GM18868 (cell line): ENCODE results near the gene RPL27A.

Experiments used
- ATAC-seq: cut with Tn5 transposase; IDR thresholded peaks from one replicate; pipeline ENCODE4 v1.9.1; 2021; ENCODE audit warnings: mild to moderate bottlenecking, moderate library complexity; ENCODE audit not compliant: unreplicated experiment

Gene RPL27A

DNA sequence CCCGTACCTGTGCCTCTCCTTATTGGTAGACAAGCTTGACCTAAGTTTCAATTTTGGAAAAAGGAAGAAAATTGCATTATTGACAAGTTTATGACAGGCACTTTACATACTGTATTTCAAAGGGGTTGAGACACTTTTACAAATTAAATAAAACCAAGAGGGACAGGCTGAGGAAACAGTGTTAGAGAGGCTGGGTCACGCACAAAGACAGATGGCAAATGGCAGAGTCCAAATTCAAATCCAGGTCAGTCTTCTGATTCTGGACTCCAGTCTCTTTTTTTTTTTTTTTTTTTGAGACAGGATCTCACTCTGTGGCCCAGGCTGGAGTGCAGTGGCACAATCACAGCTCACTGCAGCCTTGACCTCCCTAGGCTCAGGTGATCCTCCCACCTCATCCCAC, 10.2 kb upstream of the RPL27A start:
- no peak for ATAC-seq

DNA sequence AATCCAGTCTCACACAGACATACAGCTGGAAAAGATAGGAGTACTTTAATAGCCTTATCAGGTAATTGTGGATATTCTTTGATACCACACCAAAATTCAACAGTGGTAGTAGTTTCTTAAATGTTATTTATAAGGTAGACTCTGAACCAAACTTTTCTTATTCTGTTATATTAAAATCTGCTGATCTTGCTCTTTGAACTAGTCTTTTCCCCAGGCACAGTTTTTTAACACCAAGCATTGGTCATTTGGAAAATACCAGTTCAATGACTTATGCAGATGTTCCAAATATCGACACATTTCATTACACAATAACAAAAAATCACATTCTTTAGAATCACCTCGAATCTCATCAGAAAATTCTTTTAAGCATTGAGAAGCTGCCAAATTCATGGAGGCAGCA, 7.7 kb upstream of the RPL27A start:
- ATAC-seq = no peak

DNA sequence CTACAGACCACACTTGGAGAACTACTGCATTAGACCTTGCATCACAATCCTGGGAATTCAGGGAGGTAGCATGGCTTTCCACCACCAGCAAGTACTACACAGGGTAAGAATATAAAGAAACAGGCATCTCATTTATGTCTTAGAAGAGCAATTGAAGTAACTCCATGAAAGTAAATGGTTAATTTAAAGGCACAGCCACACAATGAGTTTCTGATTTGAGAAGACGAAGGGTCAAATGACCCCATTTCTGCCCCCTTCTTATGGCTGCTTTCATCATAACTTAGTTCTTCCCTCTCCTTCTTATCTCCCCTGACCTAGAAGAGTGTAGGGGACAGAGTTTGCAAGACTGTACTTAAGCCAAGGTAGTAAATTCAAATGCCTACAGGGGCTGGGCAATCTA, 6.1 kb upstream of the RPL27A start:
- ATAC-seq = no peak

DNA sequence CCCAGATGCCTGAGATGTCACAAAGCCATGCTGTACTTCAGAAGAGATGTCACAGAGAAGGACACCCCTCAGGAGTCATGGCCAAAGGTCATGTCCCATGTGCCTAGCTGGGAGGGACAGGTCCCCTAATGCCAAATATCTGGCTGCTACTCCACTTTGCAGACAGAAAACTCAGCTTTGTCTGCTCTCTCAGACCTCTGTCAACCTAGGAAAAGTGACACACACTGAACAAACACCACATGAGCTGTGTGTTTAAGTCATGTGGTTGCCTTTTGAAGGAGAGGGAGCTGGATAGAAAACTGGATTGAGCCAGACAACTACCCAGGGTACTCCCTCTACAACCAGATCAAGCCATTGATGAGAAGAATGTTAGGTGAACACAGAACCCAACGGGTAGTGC, 3.6 kb upstream of the RPL27A start:
- ATAC-seq = no peak

DNA sequence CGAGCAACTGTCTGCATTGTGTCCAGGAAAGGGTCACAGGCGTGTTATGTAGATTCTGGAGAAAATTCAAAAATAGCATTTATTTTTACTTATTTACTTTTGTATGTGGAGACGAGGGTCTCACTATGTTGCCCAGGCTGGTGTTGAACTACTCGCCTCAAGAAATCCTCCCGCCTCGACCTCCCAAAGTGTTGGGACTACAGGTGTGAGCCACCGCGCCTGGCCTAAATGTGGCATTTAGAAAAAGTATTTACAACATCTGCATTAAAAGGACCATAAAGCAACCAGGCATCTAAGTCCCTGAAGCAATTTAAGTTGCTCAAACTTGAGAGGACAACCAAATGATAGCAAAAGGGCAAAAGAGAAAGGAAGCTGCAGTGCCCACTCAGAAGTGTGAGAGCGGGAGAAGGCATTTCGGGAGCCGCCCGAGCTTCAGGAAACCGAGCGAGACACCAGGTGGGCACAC, 722 bp upstream of the RPL27A start:
- no peak for ATAC-seq

DNA sequence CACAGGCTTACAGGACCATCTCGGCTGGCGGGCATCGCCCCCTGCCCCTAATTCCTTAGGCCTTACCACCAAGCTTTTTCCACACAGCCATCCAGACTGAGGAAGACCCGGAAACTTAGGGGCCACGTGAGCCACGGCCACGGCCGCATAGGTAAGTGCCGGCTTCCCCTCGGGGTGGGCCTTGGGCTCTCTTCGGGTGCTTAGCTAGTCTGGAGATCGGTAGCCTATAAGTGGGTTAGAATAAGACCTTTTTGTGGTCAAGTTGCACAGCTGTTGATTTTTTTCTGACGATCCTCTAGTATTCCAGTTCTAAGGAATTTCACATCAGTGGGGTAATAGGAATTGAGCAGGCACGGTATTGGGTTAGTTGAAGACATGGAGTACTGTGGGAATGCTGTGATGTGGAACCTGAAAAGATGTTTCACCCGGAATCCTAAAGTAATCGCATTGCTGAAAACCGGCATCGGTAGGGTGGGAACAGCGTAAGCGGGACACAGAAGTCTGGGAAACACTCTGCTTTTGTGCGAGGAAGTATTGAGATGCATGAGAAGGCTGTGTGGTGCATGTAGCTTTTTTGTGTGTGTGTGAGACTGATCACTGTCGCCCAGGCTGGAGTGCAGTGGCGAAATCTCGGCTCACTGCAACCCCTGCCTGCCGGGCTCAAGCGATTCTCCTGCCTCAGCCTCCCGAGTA, 669 bp downstream of the RPL27A start:
- ATAC-seq = no peak

DNA sequence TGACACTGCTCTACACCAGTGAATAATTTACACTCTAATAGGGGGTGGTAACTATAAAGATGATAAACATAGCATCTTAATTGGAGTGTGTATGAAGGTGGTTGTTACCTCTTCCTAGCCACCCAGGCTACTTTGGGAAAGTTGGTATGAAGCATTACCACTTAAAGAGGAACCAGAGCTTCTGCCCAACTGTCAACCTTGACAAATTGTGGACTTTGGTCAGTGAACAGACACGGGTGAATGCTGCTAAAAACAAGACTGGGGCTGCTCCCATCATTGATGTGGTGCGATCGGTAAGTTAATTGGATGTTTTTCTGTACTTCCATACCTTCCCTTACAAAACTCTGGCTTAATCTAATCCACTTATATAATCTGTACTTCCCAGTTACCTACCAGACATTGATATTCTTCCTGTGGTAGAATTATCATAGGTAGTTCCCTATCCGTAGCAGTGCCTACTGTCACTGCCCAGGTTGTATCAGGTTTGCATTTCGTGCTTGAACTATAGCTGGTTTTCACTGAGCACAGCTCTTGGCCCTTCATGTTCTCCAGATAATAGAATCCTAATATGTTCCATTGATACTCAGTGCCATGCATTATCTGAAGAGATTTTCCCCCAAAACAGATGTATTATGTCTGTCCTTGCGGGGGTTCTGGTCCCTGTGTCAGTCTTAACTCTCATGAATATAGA, 2.2 kb downstream of the RPL27A start:
- ATAC-seq = no peak

DNA sequence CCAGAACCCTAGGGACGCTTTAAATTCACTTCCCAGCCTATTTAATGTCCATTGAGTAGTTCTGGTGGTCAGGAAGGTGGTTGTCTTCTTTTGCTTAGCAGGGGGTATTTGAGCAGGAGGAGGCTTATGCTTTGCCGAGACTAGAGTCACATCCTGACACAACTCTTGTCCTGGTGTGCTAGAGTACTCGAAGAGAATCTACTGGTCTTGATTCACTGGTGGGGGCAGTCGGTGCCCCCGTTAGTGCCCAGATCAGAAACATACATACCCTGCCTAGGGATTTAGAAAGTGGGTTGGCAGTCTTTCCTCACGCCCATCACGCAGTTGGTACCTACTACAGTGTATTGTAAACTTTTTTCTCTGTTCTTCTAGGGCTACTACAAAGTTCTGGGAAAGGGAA, 2.7 kb downstream of the RPL27A start:
- ATAC-seq = no peak

DNA sequence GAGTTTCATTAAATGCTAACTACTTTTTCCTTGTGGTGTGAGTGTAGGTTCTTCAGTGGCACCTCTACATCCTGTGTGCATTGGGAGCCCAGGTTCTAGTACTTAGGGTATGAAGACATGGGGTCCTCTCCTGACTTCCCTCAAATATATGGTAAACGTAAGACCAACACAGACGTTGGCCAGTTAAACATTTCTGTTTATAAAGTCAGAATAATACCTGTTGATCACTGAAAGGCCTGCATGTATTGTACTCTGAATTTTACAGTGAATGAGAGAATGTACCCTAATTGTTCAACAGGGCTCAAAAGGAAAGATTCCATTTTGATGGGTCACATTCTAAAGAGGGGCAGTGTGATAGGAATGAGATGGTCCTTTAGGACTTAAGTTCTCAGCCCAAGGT, 3.2 kb downstream of the RPL27A start:
- no peak for ATAC-seq

DNA sequence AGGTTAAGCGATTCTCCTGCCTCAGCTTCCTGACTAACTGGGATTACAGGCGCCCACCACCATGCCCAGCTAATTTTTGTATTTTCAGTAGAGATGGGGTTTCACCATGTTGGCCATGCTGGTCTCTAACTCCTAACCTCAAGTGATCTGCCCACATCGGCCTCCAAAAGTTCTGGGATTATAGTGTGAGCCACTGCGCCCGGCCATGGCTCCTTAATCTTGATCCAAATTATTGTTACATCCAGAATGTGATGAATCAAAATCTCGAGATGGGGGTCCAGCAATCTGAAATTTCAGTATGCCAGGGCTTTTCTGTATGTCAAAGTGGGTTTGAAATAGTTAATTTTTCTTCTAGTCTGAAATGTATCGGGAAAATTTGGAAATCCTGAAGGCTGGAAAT, 3.7 kb downstream of the RPL27A start:
- no peak for ATAC-seq

DNA sequence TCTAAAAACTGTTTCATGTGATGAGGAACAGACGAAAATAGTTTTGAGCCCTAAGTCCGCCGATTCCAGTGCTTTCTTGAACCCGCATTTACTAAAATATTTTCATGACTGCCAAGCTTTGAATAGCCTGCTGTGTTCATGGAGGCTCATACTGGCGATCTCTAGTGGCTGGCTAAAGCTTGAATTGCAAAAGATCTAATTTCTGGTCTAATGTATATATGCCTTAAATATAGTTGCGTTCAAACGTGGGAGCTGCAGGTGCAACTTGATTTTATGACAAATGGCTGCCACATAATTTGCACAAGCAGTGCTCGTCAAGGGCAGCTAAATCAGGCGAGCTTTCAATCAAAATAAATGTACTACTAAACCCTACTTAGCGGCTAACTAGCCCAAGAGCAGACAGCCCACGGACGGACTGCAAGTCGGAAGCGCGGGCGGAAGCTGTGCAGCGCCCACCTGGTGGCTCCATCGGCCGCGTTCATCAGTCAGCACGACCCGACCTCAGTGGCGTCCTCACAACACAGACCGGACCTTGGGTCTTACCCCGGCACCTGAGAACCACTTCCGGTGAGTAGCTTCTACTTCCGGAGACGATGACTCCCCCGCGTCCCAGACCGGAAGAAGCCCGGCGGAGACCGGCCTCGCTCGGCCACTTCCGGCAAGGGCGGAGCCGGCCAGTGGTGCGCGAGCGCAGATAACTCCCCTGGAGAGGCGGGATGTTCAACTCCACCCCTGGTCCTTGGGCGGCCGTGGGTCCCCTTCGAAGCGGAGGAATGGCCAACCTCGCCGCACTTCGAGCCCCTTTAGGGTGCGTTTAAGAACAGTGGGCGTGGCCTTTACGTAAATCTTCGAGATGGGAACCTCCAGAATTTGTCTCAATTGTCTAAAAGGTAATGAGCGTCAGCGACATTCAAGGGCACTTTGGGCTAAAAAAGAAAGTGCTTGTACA, 6.1 kb downstream of the RPL27A start:
- ATAC-seq = peak; percentile 87

DNA sequence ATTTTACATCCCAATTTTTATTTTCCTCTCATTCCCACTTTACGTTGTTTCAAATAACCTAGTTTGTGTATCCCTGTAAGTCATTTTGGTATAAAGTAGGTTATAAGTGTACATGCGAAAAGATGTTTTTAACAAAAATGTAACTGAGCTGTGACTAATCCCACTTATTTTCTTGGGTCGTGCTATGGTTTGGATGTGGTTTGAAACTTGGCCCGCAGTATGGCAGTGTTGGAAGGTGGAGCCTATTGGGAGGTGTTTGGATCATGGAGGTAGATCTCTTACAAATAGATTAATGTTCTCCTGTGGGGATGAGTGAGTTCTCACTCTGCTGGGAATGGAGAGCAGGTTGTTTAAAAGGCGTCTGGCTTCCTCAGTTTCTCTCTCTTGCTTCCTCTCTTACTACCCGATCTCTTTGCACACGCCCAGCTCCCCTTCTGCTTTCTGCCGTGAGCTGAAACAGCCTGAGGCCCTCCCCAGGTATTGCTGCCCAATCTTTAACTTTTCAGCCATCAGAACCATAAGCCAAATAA, 7.2 kb downstream of the RPL27A start:
- no peak for ATAC-seq

DNA sequence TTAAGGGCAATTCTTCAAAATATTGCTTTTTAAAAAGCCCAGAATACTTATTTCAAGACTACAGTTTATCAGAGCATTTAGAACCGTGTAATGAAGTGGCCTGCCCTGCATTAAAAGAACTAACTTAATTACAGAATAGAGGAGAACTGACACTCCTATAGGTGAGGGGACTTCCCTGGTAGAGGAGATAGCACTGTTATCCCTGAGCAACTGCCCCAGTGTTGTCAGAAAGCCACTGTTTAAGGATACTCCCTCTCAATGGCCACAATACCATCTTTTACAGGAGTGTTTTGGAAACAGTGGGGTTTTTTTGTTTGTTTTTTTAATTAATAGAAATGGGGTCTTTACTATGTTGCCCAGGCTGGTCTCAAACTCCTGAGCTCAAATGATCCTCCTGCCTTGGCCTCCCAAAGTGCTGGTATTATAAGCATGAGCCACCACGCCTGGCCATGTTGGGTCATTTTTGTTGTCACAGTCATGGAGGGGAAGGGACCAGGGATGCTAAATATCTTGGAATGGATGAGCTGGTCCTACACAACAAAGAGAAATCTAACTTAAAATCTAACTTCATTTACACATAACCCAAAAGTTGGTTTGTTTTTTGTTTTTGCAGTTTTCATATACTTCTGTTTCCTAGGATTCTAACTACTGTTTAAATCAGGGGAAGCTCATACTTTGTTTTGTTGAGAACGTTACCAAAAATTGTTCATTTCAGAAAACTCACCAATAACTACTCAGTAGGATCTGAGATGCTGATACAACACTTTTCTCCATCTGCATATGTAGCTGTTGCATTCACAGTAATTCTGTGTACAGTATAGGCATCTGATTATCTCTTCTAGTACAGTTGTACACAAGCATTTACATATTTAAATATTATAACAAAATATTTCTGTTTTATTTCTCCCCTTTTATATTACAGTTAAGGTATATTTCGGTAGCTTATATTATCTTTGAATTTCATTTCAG, 8.1 kb downstream of the RPL27A start:
- no peak for ATAC-seq

DNA sequence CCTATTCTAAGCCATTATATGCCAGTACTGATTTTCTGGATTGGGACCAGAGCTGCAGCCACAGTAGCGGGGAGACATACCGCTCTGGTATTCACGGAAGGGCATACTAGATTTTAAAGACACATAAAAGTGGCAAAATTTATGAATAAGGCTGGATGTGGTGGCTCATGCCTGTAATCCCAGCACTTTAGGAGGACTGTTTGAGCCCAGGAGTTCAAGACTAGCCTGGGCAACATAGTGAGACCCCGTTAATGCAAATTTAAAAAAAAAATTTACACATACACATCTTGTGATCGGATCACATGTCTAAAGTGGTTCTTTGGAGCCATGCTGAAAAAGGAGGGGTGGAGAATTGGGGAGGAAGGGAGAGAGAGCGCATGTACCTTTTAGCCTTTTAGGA, 9.0 kb downstream of the RPL27A start:
- ATAC-seq = no peak

DNA sequence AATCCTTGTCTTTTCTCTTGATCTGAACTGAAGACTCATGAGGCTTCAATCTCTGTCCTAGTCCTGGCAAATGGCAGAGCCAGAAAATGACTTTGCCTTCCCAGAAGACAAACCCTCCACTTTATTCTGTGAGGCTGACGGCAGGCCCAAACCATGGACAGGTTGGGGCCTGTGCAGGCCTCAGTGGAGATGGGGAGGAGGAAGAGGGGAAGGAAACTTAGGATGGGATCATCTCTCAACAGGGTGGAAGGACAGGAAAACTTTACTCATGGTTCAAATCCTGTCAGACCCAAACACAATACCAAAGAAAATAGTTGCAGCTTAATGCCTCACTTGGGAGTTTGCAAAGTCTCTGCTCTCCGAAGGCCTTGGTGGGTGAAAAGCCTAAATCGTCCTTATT, 9.8 kb downstream of the RPL27A start:
- no peak for ATAC-seq

DNA sequence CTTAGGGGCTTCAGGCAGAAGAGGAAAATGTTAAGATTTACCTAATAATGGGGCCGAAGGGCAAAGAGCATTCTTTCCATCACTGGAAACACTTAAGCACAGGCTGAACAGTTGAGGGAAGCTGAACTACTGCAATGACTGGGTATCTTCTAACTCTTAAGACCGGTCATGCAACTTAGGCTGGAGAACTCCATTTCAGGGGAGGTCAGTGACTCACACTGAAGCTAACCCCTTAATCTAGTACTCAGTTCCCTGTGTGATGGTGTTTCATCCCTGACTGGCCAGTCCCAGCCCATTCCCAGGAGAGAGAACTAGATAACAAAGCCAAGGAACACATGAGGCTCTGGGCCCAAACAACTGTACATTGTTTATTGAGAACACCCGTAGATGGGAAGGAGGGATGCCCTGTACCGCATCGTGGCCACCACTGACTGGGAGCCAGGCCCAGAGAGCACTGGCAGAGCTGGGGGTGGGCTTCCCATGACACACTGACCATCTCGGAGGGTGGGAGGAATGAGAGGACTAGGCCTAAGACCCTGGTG, 10.5 kb downstream of the RPL27A start:
- no peak for ATAC-seq

DNA sequence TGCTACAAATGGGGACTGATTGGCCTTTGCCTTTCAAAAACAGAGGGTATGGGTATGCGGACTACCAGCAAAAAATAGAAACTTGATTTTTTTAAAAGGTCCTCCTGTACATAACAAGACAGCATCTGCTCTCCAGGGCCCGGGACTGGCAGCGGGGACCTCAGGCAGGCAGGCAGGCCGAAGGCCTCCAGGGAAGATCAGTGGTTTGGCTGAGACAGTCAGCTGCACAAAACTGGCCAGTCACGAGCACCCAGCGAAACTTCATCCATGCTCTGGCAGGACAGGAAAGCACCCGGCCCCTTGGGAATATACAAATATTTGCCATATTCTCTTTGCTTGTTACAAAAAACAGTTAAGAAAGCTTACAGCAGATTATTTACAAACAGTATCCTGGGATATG, 11.0 kb downstream of the RPL27A start:
- no peak for ATAC-seq

DNA sequence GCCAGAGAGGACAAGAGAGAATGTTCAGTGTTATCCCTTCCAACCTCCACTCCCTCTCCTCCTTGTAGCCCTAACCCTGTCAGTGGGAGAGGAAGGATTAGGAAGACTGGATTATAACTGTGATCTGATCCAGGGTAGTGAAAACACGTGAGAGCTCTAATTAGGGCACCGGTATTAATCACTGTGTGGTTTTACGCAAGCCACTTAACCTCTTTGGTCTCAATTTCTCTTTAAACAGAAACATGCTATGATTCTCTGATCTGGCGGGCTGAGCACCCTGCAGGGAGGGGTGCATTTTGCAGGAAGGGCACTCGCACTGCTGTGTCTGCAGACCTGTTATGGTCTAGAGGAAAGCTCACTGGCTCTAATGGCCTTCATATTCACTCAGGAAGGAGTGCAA, 11.5 kb downstream of the RPL27A start:
- ATAC-seq = no peak

DNA sequence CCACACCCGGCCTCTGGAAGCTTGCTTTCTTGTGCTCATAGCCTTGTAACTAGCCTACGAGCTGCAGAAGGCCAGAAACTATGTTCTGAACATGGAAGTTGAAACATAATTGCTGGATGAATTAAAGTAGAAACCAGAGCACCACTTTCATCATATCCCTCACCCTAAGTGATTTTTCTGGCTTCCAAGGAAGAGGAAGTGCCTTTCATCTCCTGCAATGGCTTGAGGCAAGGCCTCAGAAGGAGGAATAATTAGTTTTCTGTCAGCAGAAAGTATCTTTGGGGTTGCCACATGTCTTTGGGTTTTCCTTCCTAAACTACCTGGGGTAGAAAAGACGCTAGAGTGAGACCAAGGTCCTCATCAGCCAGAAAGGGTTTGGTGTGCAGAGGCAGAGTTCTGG, 14.5 kb downstream of the RPL27A start:
- ATAC-seq = no peak

DNA sequence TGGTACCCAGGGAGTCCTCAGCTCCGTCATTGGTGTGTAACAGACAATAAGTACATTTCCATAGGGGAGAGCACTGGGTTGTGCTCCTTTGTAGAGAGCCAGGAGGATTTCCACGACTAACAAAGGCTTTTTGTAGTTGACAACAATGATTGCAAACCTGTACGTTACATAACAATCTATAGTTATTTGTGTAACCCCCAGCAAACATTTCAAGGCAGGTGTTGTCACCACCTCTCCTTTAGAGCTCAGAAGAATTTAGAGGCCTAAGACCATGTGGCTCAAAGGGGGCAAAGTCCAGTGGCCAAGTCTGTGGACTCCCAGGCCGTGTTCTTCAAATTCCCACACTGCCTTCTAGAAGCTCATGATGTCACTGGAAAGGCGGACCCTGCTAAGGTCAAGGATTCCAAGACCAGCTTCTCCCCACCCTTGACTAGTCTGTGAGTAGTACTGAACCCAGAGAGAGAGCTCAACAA, 15.8 kb downstream of the RPL27A start:
- ATAC-seq = no peak
